KMS-11 (cell line): ENCODE results near the gene PSMA7.

Experiments
- H2AFZ ChIP-seq: fragments of 200-600 bp; sonication (generic); 2 replicates; pipeline ENCODE4 v1.6.1; 2016; ENCODE audit warnings: antibody characterized with exemption, mixed run types, low read depth
- H3K27ac ChIP-seq: fragments of 200-600 bp; sonication (generic); 2 replicates; pipeline ENCODE4 v1.6.1; 2016; ENCODE audit warnings: mild to moderate bottlenecking, mixed run types
- H3K27me3 ChIP-seq: fragments of 200-600 bp; sonication (generic); 2 replicates; pipeline ENCODE4 v1.6.1; 2017; ENCODE audit warnings: mild to moderate bottlenecking, low read depth, mixed run types, moderate library complexity; ENCODE audit not compliant: insufficient read depth
- H3K36me3 ChIP-seq: fragments of 200-600 bp; sonication (generic); 2 replicates; pipeline ENCODE4 v1.6.1; 2017; ENCODE audit warnings: mild to moderate bottlenecking, mixed run types; ENCODE audit not compliant: insufficient read depth
- H3K4me1 ChIP-seq: fragments of 200-600 bp; sonication (generic); 2 replicates; pipeline ENCODE4 v1.6.1; 2016; ENCODE audit warnings: mild to moderate bottlenecking, low read depth, mixed run types; ENCODE audit not compliant: poor library complexity, severe bottlenecking
- H3K4me2 ChIP-seq: fragments of 200-600 bp; sonication (generic); 2 replicates; pipeline ENCODE4 v1.7.0; 2016; ENCODE audit warnings: mild to moderate bottlenecking, mixed run types
- H3K4me3 ChIP-seq: fragments of 200-600 bp; sonication (generic); IDR thresholded peaks from 2 replicates; pipeline ENCODE4 v1.6.1; 2017; ENCODE audit warnings: low read depth, low read length, mixed read lengths; ENCODE audit not compliant: insufficient read depth
- H3K79me2 ChIP-seq: fragments of 200-600 bp; sonication (generic); 2 replicates; pipeline ENCODE4 v1.6.1; 2016; ENCODE audit warnings: low read depth, mixed run types; ENCODE audit not compliant: insufficient read depth
- H3K9ac ChIP-seq: fragments of 200-600 bp; sonication (generic); 2 replicates; pipeline ENCODE4 v1.6.1; 2016; ENCODE audit warnings: mild to moderate bottlenecking, mixed run types
- H4K20me1 ChIP-seq: fragments of 200-600 bp; sonication (generic); 2 replicates; pipeline ENCODE4 v1.6.1; 2016; ENCODE audit warnings: mild to moderate bottlenecking, mixed run types; ENCODE audit not compliant: insufficient read depth
- TF ChIP-seq, protein P1 (sequence below): fragments of 200-600 bp; sonication (generic); conservative IDR thresholded peaks from 2 replicates; pipeline ENCODE4 v1.6.1; 2017; ENCODE audit warnings: low read depth, mild to moderate bottlenecking, antibody characterized with exemption, low read length, moderate library complexity, mixed read lengths

The PSMA7 gene

GRCh38 chr20:62158541-62158940, 15.3 kb upstream of the PSMA7 start:
- H4K20me1 ChIP-seq, result no peaks in the 10 kb centered on the region

DNA sequence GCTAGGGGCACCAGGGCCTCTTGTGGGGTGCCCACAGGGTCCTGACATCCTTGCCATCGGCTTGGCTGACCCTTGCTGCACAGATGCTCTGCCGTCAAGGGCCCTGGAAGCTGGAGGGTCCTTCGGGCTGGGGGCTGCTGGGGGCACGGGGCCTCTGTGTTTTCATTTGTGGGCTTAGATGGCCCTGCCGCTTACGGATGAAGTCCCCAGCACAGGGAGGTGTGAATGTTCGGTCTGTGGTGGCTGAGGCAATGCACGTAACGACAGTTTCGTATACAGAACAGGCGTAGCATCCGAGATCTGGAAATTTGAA, 14.8 kb upstream of the PSMA7 start:
- TF ChIP-seq, protein P1, sequence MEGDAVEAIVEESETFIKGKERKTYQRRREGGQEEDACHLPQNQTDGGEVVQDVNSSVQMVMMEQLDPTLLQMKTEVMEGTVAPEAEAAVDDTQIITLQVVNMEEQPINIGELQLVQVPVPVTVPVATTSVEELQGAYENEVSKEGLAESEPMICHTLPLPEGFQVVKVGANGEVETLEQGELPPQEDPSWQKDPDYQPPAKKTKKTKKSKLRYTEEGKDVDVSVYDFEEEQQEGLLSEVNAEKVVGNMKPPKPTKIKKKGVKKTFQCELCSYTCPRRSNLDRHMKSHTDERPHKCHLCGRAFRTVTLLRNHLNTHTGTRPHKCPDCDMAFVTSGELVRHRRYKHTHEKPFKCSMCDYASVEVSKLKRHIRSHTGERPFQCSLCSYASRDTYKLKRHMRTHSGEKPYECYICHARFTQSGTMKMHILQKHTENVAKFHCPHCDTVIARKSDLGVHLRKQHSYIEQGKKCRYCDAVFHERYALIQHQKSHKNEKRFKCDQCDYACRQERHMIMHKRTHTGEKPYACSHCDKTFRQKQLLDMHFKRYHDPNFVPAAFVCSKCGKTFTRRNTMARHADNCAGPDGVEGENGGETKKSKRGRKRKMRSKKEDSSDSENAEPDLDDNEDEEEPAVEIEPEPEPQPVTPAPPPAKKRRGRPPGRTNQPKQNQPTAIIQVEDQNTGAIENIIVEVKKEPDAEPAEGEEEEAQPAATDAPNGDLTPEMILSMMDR, result no peak
- Histone ChIP-seq H3K4me2 (no peak overlapping the region), H3K9ac (no peak overlapping the region), H3K4me3 (no peak overlapping the region), H3K36me3 (no peaks in the 10 kb centered on the region), H3K79me2 (peaks cover 9% of the 10 kb centered on the region; the same call in 1 of the 2 replicates), H3K27ac (no peak overlapping the region), H3K4me1 (no peaks in the 10 kb centered on the region), H4K20me1 (no peaks in the 10 kb centered on the region), H2AFZ (no peak overlapping the region), H3K27me3 (no peaks in the 10 kb centered on the region)

More at GRCh38 chr20:62158541-62158940, 15.3 kb upstream of the PSMA7 start:
- peaks cover 9% of the 10 kb centered on the region; the same call in 1 of the 2 replicates for H3K79me2 ChIP-seq
- no peak overlapping the region for H3K4me2 ChIP-seq
- no peak overlapping the region for H3K9ac ChIP-seq
- H3K36me3 ChIP-seq, result no peaks in the 10 kb centered on the region
- H3K4me3 ChIP-seq, result no peak overlapping the region
- TF ChIP-seq, protein P1, result no peak
- no peak overlapping the region for H3K27ac ChIP-seq
- H2AFZ ChIP-seq, result no peak overlapping the region
- no peaks in the 10 kb centered on the region for H3K4me1 ChIP-seq
- no peaks in the 10 kb centered on the region for H3K27me3 ChIP-seq

DNA sequence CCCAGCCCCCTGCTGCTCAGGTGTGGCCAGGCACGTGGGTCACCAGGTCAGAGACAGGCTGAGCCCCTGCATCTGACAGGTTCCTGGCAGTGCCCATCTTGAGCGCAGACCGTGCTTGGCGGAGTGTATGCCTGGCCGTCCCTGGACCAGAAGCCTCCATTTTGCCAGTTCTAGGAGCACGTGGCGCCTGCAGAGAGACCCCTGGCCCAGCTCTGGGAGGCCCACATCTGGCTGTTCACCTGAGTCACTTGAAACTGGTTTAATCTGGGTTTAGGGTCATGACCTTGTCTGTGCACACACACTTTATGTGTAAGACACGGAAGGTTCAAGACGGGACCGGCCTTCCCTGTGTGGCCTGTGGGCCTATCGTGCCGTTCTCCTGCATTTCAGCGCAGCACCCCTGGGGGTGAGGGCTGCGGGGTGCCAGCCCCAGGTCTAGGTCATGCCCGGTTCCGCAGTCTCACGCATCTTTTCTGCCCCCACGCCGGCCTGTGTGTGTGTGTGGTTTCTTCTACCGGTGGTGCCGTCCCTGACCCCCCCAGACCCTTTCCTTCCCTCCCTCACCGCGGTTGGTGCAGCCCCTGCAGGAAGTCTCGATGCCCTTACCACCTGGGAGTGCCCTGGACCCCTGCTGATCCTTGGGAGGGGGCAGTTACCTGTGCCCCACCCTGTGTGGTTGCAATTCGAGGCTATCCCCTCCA, 14.3 kb upstream of the PSMA7 start:
- Histone ChIP-seq H3K79me2 (peaks cover 9% of the 10 kb centered on the region; the same call in 1 of the 2 replicates), H3K9ac (no peak overlapping the region), H3K36me3 (no peaks in the 10 kb centered on the region)

DNA sequence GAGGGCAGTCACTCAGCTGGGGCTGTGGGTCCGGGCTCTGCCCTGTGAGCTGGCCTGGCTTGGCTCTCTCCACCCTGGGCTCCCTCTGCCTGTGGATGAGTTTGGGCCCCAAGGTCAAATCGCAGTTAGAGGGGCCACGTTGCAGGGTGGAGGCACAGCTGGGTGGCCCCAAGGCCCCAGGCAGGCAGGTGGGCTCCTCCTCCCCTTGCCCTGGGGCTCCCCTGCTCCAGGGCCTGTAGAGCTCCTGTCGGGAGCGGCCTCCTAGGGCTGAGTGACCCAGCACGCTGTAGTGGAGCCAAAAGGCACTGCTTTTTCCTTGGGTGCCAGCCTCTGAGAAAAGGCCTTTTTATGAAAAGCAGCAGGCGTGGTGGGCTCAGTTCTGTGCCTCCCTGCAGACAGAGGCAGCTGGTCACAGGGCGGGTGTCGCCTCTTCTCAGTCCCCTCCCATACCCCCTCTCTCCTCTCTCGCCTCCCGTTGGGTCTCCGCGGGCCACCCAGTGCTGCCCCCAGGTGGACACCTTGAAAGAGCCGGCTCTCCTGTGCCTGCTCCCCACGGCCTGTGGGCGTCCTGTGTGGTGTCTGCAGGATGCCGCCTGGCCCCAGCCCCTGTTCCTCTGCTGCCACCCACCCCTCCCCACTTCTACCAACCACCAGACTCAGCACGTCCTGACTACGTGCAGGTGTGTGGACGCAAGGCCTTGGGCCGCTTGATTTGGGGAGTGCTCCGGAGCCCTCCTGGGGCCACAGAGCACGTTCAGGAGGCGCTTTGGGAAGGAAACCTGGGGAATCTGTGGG, 13.6 kb upstream of the PSMA7 start:
- no peaks in the 10 kb centered on the region for H3K36me3 ChIP-seq
- no peak overlapping the region for H3K9ac ChIP-seq
- H3K4me1 ChIP-seq, result no peaks in the 10 kb centered on the region
- H2AFZ ChIP-seq, result no peak overlapping the region
- no peaks in the 10 kb centered on the region for H3K27me3 ChIP-seq
- peaks cover 9% of the 10 kb centered on the region; the same call in 1 of the 2 replicates for H3K79me2 ChIP-seq
- no peak overlapping the region for H3K4me3 ChIP-seq
- no peaks in the 10 kb centered on the region for H4K20me1 ChIP-seq
- H3K4me2 ChIP-seq, result no peak overlapping the region
- no peak overlapping the region for H3K27ac ChIP-seq
- TF ChIP-seq, protein P1, result peak; percentile 49

More for the DNA sequence above, 14.3 kb upstream of the PSMA7 start:
- Histone ChIP-seq H3K4me2 (no peak overlapping the region), H2AFZ (no peak overlapping the region), H3K27ac (no peak overlapping the region), H3K4me3 (no peak overlapping the region), H3K4me1 (no peaks in the 10 kb centered on the region), H4K20me1 (no peaks in the 10 kb centered on the region), H3K27me3 (no peaks in the 10 kb centered on the region)
- TF ChIP-seq, protein P1, result no peak
